GM21619 (cell line): ENCODE results near the gene NOTCH2NLA.
"Not testable (repeated sequence)": the region's sequence is repeated elsewhere in the genome, so short reads cannot be mapped to it uniquely, and the experiment has no call there.

Experiments used
- ATAC-seq: cut with Tn5 transposase; IDR thresholded peaks from one replicate; pipeline ENCODE4 v1.9.1; 2021; ENCODE audit not compliant: unreplicated experiment

NOTCH2NLA gene

DNA sequence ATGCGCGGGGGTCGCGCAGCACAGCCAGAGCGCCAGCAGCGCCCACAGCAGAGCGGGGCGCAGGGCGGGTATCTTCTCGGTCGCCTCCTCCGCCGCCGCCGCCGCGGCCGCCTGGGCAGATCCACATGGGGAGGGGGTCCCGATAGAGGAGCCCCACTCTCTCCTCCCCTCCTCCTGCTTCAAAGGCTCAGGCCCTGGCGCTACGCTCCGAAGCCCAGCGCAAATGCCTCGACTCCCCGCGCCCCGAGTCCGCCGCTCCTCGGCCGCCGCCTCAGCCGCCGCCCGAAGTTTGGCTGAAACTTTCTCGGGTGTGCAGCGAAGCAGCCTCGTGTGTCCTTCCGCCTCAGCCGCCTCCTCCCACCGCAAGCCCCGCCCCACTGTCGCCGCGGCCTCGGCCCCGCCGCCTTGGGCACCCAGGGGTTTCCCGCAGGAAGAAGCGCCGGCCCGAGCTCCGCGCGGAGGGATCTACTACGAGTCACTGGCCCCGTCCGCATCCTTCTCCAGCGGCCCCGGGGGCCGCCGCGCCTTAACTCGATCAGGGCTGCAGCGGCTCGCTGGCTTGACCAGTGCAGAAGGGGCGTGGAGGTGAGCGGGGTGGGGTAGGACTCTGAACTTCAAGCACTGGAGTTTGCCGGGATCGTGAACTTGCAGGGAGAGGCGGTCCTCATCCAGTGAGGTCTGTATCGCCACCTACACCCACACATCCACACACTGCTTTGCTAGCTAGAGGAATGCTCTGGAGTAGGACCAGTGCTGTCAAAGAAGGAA is at the start of gene NOTCH2NLA:
Gene NOTCH2NLA (minus strand): TSS at position 312 of the 768 bp plus-strand sequence. CDS start 39,684 bp downstream, outside the sequence.
- not testable (repeated sequence) for ATAC-seq

DNA sequence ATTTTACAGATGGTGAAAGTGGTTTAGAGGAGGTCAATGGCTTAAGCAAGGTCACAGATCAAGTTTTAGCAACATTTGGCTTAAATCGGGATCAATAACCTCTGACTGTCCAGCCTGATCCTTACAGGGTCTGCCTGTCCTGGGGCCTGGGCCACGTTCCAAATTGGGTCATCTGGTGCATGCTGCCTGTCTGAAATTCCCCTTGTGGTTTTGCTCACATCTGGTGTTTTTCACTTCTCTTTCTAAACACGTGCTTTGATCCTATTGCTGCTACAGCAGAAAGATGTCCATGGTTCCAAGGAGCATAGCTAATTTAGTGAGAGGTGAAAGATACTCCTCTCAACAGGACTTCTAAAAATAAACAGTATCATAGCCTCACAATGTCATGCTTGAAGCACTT is 49.5 kb upstream of the NOTCH2NLA start:
- peak; percentile 76 for ATAC-seq

GRCh38 chr1:146277087-146277486 is 48.3 kb upstream of the NOTCH2NLA start:
- not testable (repeated sequence) for ATAC-seq

GRCh38 chr1:146274083-146274482 is 45.3 kb upstream of the NOTCH2NLA start:
- ATAC-seq, result not testable (repeated sequence)

DNA sequence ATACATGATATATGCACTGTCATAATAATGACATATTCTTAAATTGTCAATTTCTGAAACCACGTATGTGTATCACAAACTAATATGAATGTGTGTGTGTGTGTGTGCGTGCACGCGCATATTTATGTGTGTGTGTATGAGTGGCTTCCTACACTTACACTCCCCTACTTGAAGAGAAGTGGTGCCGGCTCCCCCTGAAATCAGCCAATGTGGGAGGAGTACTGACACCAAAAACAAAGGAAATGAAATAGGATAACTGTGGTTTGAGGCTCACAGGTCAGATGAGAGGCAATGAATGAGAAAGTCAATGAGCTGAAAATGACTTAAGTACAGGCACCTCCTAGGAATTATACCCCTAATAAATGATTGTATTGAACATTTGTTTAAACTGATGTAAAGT is 44.4 kb upstream of the NOTCH2NLA start:
- ATAC-seq, result not testable (repeated sequence)

DNA sequence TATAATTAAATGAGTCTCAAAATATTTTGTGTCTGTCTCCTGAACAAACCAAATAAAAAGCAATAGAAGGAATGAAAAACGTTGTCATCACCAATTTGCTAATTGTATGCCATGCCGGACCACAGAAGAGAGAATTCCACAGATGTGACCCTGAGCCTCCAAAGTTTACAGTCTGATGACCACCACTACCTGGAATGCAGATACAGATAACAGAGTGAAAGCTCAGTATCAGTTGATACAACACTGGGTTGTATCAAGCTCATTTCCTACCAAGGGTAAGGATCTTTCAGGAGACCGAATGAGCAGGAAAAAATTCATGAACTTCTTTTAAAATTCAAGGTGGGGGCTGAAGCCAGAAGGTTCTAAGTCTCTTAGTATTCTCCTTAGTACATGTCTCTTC is 43.9 kb upstream of the NOTCH2NLA start:
- not testable (repeated sequence) for ATAC-seq

DNA sequence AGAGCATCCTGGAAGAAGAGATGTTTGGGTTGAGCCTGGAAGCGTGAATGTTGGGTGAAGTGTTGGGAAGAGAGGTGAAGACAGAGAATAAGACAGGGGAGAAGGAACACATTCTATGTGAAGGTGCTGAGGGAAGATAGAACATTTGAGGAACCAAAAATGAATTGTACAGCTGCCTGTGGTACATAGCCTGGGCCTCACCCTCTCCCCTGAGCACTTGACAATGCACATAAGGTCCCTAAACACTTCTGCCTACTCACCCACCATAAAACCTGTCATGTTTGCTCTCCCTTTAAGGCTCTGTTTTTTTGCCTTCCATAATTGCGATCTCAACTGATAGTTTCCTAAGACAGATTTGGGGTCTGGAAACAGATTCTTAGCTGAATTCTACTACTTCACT is 43.2 kb upstream of the NOTCH2NLA start:
- ATAC-seq, result not testable (repeated sequence)

DNA sequence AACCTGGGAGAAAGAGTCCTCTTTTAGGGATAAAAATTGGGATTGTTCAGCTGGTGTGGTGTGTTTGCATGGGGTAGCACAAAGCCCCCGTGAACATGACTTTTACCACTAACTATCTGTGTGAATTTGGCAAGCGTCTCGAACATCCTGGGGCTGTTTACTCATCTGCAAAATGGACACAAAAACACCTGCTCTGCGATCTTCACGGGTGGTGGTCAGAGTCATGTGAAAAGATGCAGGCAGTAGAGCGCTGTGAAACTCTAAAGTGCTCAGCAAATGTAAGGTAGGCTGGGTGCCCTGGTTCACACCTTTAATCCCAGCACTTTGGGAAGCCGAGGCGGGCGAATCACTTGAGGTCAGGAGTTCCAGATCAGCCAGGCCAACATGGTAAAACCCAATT is 41.3 kb upstream of the NOTCH2NLA start:
- not testable (repeated sequence) for ATAC-seq

GRCh38 chr1:146266179-146266748 is 37.4 kb upstream of the NOTCH2NLA start:
- ATAC-seq, result not testable (repeated sequence)

DNA sequence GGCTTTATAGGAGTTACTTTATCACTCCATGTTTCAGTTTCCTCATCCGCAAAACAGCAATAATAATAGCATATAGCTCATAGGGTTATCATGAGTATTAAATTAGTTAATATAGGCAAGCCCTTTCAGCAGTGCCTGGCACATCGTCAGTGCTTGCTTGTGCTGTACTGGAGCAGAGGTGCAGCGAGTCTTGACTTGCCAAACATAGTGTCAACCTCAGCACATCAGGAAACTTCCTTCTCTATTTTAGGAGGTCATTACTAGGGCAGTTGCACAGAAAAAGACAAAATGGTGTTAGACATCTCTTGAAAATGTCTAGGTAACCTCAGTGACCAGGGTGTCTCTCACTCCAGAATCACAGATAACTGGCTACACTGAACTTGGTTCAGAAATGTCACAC is 35.9 kb upstream of the NOTCH2NLA start:
- ATAC-seq, result not testable (repeated sequence)

DNA sequence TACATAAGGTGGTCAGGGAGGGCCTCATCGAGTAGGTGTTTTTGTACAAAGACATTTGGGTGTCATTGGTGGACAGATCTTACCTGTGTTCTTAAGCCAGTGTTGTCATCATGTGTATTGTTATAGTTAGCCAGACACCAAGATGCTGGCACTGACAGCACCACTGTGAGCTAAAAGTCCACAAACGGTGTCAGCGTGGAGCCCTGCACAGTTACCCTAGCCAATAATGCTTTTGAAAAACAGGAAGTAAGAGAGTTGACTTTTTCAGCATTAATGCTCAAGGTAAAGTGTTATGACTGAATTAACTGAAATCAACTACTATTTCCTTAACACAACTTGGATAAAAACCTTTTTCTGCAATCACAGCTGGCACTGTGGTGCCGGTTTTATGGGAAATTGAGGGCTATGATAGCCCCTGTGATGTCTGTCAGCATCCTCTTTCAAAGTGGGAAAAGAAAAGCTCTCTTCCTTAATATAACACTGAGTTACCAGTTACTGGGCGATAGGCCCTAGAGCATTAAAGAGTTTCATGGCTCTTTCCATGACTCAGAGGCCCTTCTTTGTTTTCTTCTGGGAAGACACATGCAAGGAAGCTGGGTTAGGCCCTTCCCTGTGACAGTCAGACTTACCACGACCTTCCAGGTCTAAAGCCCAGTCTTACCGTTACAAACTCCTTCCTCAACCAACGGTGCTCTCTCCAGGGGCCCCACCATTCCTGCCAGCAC is 31.3 kb upstream of the NOTCH2NLA start:
- not testable (repeated sequence) for ATAC-seq

- not testable (repeated sequence) for ATAC-seq
Measured at GRCh38 chr1:146257992-146258552, 29.3 kb upstream of the NOTCH2NLA start.

GRCh38 chr1:146254569-146255197 is 25.9 kb upstream of the NOTCH2NLA start:
- not testable (repeated sequence) for ATAC-seq

DNA sequence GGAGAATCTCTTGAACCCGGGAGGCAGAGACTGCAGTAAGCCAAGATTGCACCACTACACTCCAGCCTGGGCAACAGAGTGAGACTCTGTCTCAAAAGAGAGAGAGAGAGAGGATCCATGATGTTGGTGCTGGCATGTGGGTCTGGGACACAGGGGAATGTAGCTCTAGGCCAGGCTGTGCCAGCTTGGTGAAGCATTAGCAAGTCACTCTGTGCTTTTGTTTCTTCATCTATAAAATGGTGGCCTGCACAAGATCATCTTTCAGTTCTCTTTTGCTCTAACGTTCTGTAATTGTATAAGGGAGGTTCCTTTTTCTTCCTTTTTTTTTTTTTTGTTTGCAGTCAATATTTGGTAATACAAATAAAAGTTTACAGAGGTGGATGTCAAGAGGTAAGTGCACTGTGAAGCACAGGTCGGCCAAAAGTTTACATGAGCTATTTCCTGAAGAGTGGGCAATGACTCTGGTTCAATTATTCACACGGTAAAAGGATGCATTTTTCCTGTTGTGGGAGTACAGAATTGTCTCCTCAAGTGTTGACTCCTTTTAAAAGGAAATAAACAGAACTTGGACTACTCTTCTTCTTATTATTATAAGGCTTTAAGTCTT is 24.5 kb upstream of the NOTCH2NLA start:
- not testable (repeated sequence) for ATAC-seq

DNA sequence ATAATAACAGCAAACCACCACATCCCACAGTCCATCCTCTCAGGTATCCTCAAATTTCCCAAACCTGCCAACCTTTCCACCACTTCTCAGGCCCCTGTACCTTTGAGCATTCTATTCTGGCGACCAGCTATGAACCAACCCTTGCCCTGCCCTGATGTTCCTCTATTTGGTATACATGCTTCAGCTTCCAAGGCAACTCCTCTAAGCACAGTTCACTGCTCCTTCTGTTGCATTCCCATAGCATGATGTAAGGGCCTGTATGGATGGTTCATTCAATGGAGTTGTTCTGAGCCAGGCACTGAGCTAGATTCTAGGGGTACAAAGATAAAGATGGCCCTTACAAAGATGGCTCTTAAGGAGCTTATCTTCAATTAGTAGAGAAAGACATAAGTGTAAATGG is 22.7 kb upstream of the NOTCH2NLA start:
- not testable (repeated sequence) for ATAC-seq

DNA sequence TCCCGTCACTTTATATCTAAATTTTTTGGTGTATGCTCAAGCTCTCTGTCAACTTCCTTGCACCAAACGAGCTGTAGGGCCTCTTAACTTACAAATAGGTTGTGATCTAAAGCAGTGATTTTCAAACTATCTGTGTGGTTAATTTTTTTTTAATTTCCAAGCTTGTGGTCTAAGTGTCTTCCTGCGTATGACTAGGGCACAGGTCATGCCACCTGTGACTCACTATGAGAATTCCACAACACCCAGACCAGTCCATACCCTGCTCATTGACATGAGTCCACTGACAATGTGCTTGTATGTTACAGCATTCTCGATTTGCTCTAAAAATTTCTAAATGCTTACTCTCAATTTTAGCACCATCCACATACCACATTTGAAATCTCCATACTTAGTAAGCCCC is 19.8 kb upstream of the NOTCH2NLA start:
- not testable (repeated sequence) for ATAC-seq

DNA sequence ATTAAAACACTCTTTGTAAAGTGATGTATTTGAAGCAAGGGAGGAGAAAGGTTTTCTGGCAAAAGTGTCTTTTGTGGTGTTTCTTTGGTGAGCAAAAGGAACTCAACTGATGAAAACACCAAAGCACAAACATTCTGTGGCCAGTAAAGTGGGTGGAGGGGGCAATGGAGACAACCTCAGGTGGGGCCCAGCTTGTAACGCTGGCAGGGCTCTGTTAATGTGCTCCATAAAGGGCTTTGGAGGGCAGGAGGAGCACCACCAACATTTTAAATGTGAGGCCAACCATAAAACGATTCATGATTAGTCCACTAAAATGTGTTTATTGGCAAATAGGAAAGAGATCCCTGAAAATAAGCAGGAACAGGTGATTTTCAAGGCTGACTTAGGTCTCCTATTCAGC is 7.8 kb upstream of the NOTCH2NLA start:
- not testable (repeated sequence) for ATAC-seq

DNA sequence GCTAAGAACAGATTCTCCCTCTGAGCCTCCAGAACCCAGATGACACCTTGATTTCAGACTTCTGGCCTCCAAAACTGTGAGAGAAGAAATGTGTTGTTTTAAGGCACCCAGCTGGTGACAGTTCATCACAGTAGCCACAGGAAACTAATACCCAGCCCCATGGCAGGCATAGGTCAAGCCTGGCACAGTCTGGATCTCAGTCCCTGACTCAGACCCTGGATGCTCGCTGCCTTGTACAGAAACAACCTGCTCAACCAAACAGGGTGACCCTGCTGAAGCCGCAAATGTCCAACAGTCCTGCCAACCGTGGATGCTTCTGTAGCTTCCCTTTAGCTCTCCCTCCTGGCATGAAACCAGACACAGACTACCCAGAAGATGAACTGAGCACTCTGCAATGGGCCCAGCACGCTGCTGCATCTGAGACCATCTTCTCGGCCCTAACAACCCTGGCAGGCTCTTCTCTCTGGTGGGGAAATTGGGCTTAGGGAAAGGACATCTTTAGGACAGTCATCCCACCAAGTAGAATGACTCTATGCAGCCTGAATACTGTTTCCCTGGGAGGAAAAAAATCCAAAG is 7.3 kb upstream of the NOTCH2NLA start:
- not testable (repeated sequence) for ATAC-seq

DNA sequence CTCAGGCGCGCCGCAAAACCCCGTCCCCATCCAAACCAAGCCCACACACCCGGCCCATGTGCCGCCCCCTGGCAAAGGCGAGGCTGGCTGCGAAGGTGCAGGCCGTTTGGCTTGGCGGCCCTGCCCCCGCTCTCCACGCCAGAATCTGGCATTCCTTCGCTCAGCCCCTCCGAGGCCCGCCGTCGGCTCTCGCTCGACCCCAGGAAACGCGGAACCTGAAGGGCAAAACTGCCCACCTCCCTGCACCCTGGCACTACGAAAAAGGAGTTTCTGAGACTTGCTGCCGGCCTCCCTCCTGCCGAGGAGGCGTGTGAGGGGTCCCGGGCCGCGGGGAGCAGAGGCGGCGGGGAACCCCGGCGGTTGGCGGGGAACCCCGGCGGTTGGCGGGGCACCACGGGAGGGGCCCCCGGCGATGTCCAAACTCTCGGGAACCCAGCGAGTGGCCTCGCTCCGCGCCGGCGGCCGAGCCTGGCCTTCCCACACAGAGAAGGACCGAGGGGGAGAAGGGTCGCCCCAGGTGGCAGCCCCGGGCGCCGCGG is 608 bp downstream of the NOTCH2NLA start:
- not testable (repeated sequence) for ATAC-seq

- ATAC-seq, result not testable (repeated sequence)
Measured at GRCh38 chr1:146174531-146174930, 54.3 kb downstream of the NOTCH2NLA start.
